ENCODE data around the gene DIPK1A.

Gene DIPK1A

GRCh38 chr1:92961131-92961895 is at the start of gene DIPK1A:
DIPK1A (minus strand) TSS chr1:92961462; CDS start chr1:92961429, 33 bp downstream.
- peak; percentile 67 for DNase-seq

GRCh38 chr1:93007941-93008577 is 46.8 kb upstream of the DIPK1A start:
- DNase-seq, result no peak

- no peak for DNase-seq
Measured at GRCh38 chr1:93005252-93005598, 44.0 kb upstream of the DIPK1A start.

GRCh38 chr1:93004566-93005251 is 43.4 kb upstream of the DIPK1A start:
- no peak for DNase-seq

- DNase-seq, result no peak
Measured at GRCh38 chr1:93003981-93004380, 42.7 kb upstream of the DIPK1A start.

- no peak for DNase-seq
Measured at GRCh38 chr1:93002781-93003180, 41.5 kb upstream of the DIPK1A start.

- no peak for DNase-seq
Measured at GRCh38 chr1:93001893-93002292, 40.6 kb upstream of the DIPK1A start.

- DNase-seq, result no peak
Measured at GRCh38 chr1:93000751-93001175, 39.5 kb upstream of the DIPK1A start.

- no peak for DNase-seq
Measured at GRCh38 chr1:93000291-93000690, 39.0 kb upstream of the DIPK1A start.

GRCh38 chr1:92998821-92999220 is 37.6 kb upstream of the DIPK1A start:
- no peak for DNase-seq

- DNase-seq, result no peak
Measured at GRCh38 chr1:92995441-92996430, 34.5 kb upstream of the DIPK1A start.

GRCh38 chr1:92994105-92994712 is 32.9 kb upstream of the DIPK1A start:
- DNase-seq, result peak; percentile 83

- DNase-seq, result no peak
Measured at GRCh38 chr1:92993581-92993980, 32.3 kb upstream of the DIPK1A start.

GRCh38 chr1:92992877-92993276 is 31.6 kb upstream of the DIPK1A start:
- DNase-seq, result no peak

- DNase-seq, result no peak
Measured at GRCh38 chr1:92992054-92992453, 30.8 kb upstream of the DIPK1A start.

GRCh38 chr1:92990828-92991227 is 29.6 kb upstream of the DIPK1A start:
- DNase-seq, result no peak

GRCh38 chr1:92989936-92990583 is 28.8 kb upstream of the DIPK1A start:
- no peak for DNase-seq

- no peak for DNase-seq
Measured at GRCh38 chr1:92989253-92989652, 28.0 kb upstream of the DIPK1A start.

- DNase-seq, result no peak
Measured at GRCh38 chr1:92987462-92987861, 26.2 kb upstream of the DIPK1A start.

- no peak for DNase-seq
Measured at GRCh38 chr1:92985101-92985500, 23.8 kb upstream of the DIPK1A start.

- DNase-seq, result peak; percentile 37
Measured at GRCh38 chr1:92980732-92981647, 19.7 kb upstream of the DIPK1A start.
